ENCODE results near the gene MB21D2.

- TF ChIP-seq GATA2 (IDR thresholded peaks at IDR 0.05; ENCODE audit: low read depth, low read length): no peak
- TF ChIP-seq GATA3 (IDR thresholded peaks at IDR 0.05; ENCODE audit: low read depth, low read length): no peak
Measured at GRCh38 chr3:192942625-192943024, 25.0 kb upstream of the MB21D2 start.

All from SH-SY5Y (cell line).